Measurements from ENCODE around the gene LGI2. TPM values are rescaled to one million over a fixed set of nuclear protein-coding genes. Genes with fewer than 3 reads are reported as not detected.
"Not testable (repeated sequence)": the region's sequence is repeated elsewhere in the genome, so short reads cannot be mapped to it uniquely, and the experiment has no call there.

LGI2 gene
- total RNA-seq, 2 donors from 2014 or later = 0.05 to 2.8 TPM

GRCh38 chr4:25020236-25020635, 10.5 kb downstream of the LGI2 start:
- no peak for DNase-seq (ENCODE audit: low spot score)
- no peak overlapping the region for H3K4me3 ChIP-seq
- no peaks in the 10 kb centered on the region for H3K9me3 ChIP-seq
- 86% methylated on average over 5 of the region's 5 CpGs for WGBS
- intact Hi-C loops (cut with DNase I) = no loop called here
- no peaks in the 10 kb centered on the region for H3K36me3 ChIP-seq
- no peaks in the 10 kb centered on the region for H3K4me1 ChIP-seq (replicated peaks)
- no peak overlapping the region for H3K27ac ChIP-seq
- no peaks in the 10 kb centered on the region for H3K27me3 ChIP-seq (replicated peaks; ENCODE audit: insufficient read depth)
- TF ChIP-seq POLR2A (IDR thresholded peaks at IDR 0.05) (no peak), POLR2AphosphoS5 (IDR thresholded peaks at IDR 0.05) (no peak), CTCF (IDR thresholded peaks at IDR 0.05) (no peak)

- no peak for DNase-seq (ENCODE audit: low spot score)
- no peaks in the 10 kb centered on the region for H3K27me3 ChIP-seq (replicated peaks; ENCODE audit: insufficient read depth)
- 62% methylated on average over 2 of the region's 2 CpGs for whole genome bisulfite sequencing
- H3K4me3 ChIP-seq = no peak overlapping the region
- no peaks in the 10 kb centered on the region for H3K9me3 ChIP-seq
- H3K36me3 ChIP-seq = no peaks in the 10 kb centered on the region
- intact Hi-C loops (cut with DNase I) = no loop called here
- TF ChIP-seq POLR2AphosphoS5 (IDR thresholded peaks at IDR 0.05) = no peak
- no peak for TF ChIP-seq POLR2A (IDR thresholded peaks at IDR 0.05)
- TF ChIP-seq CTCF (IDR thresholded peaks at IDR 0.05) = no peak
- no peaks in the 10 kb centered on the region for H3K4me1 ChIP-seq (replicated peaks)
- H3K27ac ChIP-seq = no peak overlapping the region
Measured at GRCh38 chr4:25019501-25019900, 11.2 kb downstream of the LGI2 start.

GRCh38 chr4:25015012-25015411, 15.7 kb downstream of the LGI2 start:
- no peaks in the 10 kb centered on the region for H3K27me3 ChIP-seq (replicated peaks; ENCODE audit: insufficient read depth)
- no peak overlapping the region for H3K4me3 ChIP-seq
- DNase-seq (ENCODE audit: low spot score) = no peak
- no peaks in the 10 kb centered on the region for H3K9me3 ChIP-seq
- 66% methylated on average over 3 of the region's 3 CpGs for WGBS
- H3K27ac ChIP-seq = no peak overlapping the region
- H3K36me3 ChIP-seq = no peaks in the 10 kb centered on the region
- TF ChIP-seq POLR2AphosphoS5 (IDR thresholded peaks at IDR 0.05) = no peak
- TF ChIP-seq CTCF (IDR thresholded peaks at IDR 0.05) = no peak
- TF ChIP-seq POLR2A (IDR thresholded peaks at IDR 0.05) = no peak
- no peaks in the 10 kb centered on the region for H3K4me1 ChIP-seq (replicated peaks)
- intact Hi-C loops (cut with DNase I) = no loop called here

GRCh38 chr4:25014662-25014983, 16.1 kb downstream of the LGI2 start:
- H3K27me3 ChIP-seq (replicated peaks; ENCODE audit: insufficient read depth); H3K9me3 ChIP-seq; H3K36me3 ChIP-seq; H3K4me1 ChIP-seq (replicated peaks); H3K4me3 ChIP-seq; intact Hi-C loops (cut with DNase I); DNase-seq (ENCODE audit: low spot score); H3K27ac ChIP-seq: not testable (repeated sequence)
- WGBS = 81% methylated on average over 1 of the region's 1 CpG

- no peaks in the 10 kb centered on the region for H3K9me3 ChIP-seq
- H3K4me3 ChIP-seq = no peak overlapping the region
- no peak for DNase-seq (ENCODE audit: low spot score)
- WGBS = 22% methylated on average over 9 of the region's 9 CpGs
- no peaks in the 10 kb centered on the region for H3K36me3 ChIP-seq
- no peak for TF ChIP-seq POLR2AphosphoS5 (IDR thresholded peaks at IDR 0.05)
- no peak for TF ChIP-seq POLR2A (IDR thresholded peaks at IDR 0.05)
- TF ChIP-seq CTCF (IDR thresholded peaks at IDR 0.05) = no peak
- no peaks in the 10 kb centered on the region for H3K4me1 ChIP-seq (replicated peaks)
- H3K27me3 ChIP-seq (replicated peaks; ENCODE audit: insufficient read depth) = no peaks in the 10 kb centered on the region
- no peak overlapping the region for H3K27ac ChIP-seq
- intact Hi-C loops (cut with DNase I) = no loop called here
Measured at GRCh38 chr4:25013756-25014661, 16.7 kb downstream of the LGI2 start.

All from prostate gland (tissue), 2 donors.